Sigmoid colon (tissue), 4 donors: ENCODE measurements around the gene SLC17A2.

ENCODE experiments used
- EP300 ChIP-seq, 4 donors: sonication (generic); formaldehyde crosslinking; IDR thresholded peaks; one replicate each; pipeline ENCODE4 v1.6.1; 2017; ENCODE audit warnings: antibody characterized with exemption in 4 of 4
- POLR2A ChIP-seq, 2 donors: fragments of 450-650 bp; IDR thresholded peaks; one replicate each; pipeline ENCODE4 v1.6.1; 2016; ENCODE audit warnings: antibody characterized with exemption in 2 of 2, mild to moderate bottlenecking in 2 of 2, moderate library complexity in 2 of 2
- TF ChIP-seq, protein P1 (sequence below), 4 experiments: fragments of 450-650 bp in 3 of 4; fragments of 200-600 bp in 1 of 4; IDR thresholded peaks; one replicate each; pipeline ENCODE4 v1.5.1; 2016 to 2019; ENCODE audit warnings: antibody characterized with exemption in 4 of 4, mild to moderate bottlenecking in 3 of 4, moderate library complexity in 2 of 4

DNA sequence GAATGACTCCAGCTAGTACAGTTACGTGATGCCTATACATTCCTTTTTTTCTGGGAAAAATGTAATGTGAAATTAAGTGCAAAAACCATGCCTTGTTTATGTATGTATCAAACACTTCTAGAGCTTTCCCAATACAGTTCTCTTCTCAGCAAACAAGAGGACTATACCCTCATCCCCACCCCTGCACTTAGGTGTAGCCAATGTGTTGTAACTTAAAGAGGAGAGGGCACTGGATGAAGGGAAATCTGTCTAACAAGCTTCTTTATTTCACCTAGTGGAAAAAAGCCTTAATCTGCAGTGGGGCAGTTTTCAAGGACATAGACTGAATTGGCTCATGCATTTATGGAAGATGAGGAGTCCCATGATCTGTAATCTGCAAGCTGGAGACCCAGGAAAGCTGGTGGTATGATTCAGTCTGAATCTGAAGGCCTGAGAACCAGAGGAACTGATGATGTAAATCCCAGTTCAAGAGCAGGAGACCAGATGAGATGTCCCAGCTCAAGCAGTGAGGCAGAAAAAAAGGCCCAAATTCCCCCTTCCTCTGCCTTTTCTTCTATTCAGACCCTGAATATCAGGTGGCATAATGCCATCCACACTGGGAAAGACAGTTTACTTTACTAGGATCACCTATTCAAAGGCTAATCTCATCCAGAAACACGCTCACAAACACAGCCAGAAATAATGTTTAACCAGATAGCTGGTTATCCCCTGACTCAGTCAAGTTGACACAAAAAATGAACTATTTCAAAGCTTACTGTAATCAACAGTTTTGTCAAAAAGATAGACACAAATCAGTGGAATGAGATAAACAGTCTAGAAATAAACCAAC is 30.7 kb downstream of the SLC17A2 start:
- TF ChIP-seq, protein P1, sequence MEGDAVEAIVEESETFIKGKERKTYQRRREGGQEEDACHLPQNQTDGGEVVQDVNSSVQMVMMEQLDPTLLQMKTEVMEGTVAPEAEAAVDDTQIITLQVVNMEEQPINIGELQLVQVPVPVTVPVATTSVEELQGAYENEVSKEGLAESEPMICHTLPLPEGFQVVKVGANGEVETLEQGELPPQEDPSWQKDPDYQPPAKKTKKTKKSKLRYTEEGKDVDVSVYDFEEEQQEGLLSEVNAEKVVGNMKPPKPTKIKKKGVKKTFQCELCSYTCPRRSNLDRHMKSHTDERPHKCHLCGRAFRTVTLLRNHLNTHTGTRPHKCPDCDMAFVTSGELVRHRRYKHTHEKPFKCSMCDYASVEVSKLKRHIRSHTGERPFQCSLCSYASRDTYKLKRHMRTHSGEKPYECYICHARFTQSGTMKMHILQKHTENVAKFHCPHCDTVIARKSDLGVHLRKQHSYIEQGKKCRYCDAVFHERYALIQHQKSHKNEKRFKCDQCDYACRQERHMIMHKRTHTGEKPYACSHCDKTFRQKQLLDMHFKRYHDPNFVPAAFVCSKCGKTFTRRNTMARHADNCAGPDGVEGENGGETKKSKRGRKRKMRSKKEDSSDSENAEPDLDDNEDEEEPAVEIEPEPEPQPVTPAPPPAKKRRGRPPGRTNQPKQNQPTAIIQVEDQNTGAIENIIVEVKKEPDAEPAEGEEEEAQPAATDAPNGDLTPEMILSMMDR (IDR thresholded peaks at IDR 0.05), result no peak
- TF ChIP-seq EP300 (IDR thresholded peaks at IDR 0.05), result no peak
- TF ChIP-seq POLR2A (IDR thresholded peaks at IDR 0.05), result no peak
